HEK293 (cell line): Measurements from ENCODE around the gene GOSR2.

Source experiments
- CTCF ChIA-PET: fragments of 350-600 bp; formaldehyde crosslinking; extraction: SDS; loops from one replicate; lab custom pipeline; 2021; ENCODE audit warnings: antibody characterized with exemption; lab: Yijun Ruan, JAX
- POLR2A ChIA-PET: fragments of 300-600 bp; formaldehyde crosslinking; extraction: SDS; loops from one replicate; lab custom pipeline; 2020; ENCODE audit warnings: antibody characterized with exemption, inconsistent platforms; lab: Yijun Ruan, JAX
- H3K27ac ChIP-seq: fragments of 200-500 bp; sonication (Bioruptor generic); 2 replicates; pipeline ENCODE4 v1.5.1; 2014; ENCODE audit warnings: low read depth, low read length, control low read depth, inconsistent platforms; ENCODE audit errors: extremely low read depth
- H3K36me3 ChIP-seq, 2 experiments: fragments of 200-500 bp in 1 of 2; sonication (Bioruptor generic) in 1 of 2; 1 replicate in 1 of 2; 2 replicates in 1 of 2; pipeline ENCODE4 v1.5.1; 2014 to 2017; ENCODE audit warnings: inconsistent platforms in 2 of 2, low read length in 2 of 2; ENCODE audit not compliant: control insufficient read depth in 2 of 2, insufficient read depth in 1 of 2
- H3K4me1 ChIP-seq: fragments of 200-500 bp; sonication (Bioruptor generic); 2 replicates; pipeline ENCODE4 v1.5.1; 2014; ENCODE audit warnings: mild to moderate bottlenecking, low read length, inconsistent platforms; ENCODE audit not compliant: control insufficient read depth, insufficient read depth
- H3K4me3 ChIP-seq: 2 replicates; pipeline ENCODE4 v1.5.1; 2011; ENCODE audit warnings: low read depth, mild to moderate bottlenecking, control low read depth, low read length, moderate library complexity
- H3K9me3 ChIP-seq: fragments of 200-500 bp; sonication (Bioruptor generic); 2 replicates; pipeline ENCODE4 v1.5.1; 2014; ENCODE audit warnings: low read depth, low read length, inconsistent platforms; ENCODE audit not compliant: control insufficient read depth, insufficient read depth
- ATF2 ChIP-seq: fragments of 450-650 bp; formaldehyde crosslinking; IDR thresholded peaks from 2 replicates; pipeline ENCODE4 v1.5.1; 2016; ENCODE audit warnings: missing biosample characterization, missing genetic modification characterization, low read depth
- ELK4 ChIP-seq: IDR thresholded peaks from 2 replicates; pipeline ENCODE4 v1.6.1; 2011; ENCODE audit warnings: mild to moderate bottlenecking, low read depth, low read length, borderline replicate concordance
- GLI2 ChIP-seq: fragments of 450-650 bp; formaldehyde crosslinking; IDR thresholded peaks from 2 replicates; pipeline ENCODE4; 2017; ENCODE audit warnings: missing biosample characterization, missing genetic modification characterization, low read depth, borderline replicate concordance
- GLIS2 ChIP-seq: fragments of 450-650 bp; formaldehyde crosslinking; IDR thresholded peaks from 2 replicates; pipeline ENCODE4 v1.5.1; 2016; ENCODE audit warnings: missing biosample characterization, missing genetic modification characterization
- IKZF3 ChIP-seq: fragments of 450-650 bp; IDR thresholded peaks from 2 replicates; pipeline ENCODE4 v1.5.0; 2018; ENCODE audit warnings: missing biosample characterization, mild to moderate bottlenecking, missing genetic modification characterization, moderate library complexity
- KLF16 ChIP-seq: fragments of 450-650 bp; formaldehyde crosslinking; IDR thresholded peaks from 2 replicates; pipeline ENCODE4 v1.5.1; 2017; ENCODE audit warnings: missing biosample characterization, missing genetic modification characterization
- SP2 ChIP-seq: fragments of 450-650 bp; formaldehyde crosslinking; IDR thresholded peaks from 2 replicates; pipeline ENCODE4 v1.5.1; 2016; ENCODE audit warnings: missing biosample characterization, missing genetic modification characterization
- ZBTB1 ChIP-seq: fragments of 450-650 bp; formaldehyde crosslinking; IDR thresholded peaks from 2 replicates; pipeline ENCODE4 v1.5.1; 2016; ENCODE audit warnings: missing biosample characterization, missing genetic modification characterization
- ZEB2 ChIP-seq: fragments of 450-650 bp; formaldehyde crosslinking; IDR thresholded peaks from 2 replicates; pipeline ENCODE4 v1.5.1; 2016; ENCODE audit warnings: missing biosample characterization, missing genetic modification characterization
- ZFHX2 ChIP-seq: fragments of 450-650 bp; formaldehyde crosslinking; conservative IDR thresholded peaks from 2 replicates; pipeline ENCODE4 v1.5.1; 2016; ENCODE audit warnings: missing biosample characterization, missing genetic modification characterization
- ZFP41 ChIP-seq: fragments of 450-650 bp; formaldehyde crosslinking; IDR thresholded peaks from 2 replicates; pipeline ENCODE4 v1.5.1; 2016; ENCODE audit warnings: missing biosample characterization, missing genetic modification characterization, borderline replicate concordance
- ZNF133 ChIP-seq: fragments of 450-650 bp; formaldehyde crosslinking; IDR thresholded peaks from 2 replicates; pipeline ENCODE4 v1.5.1; 2016; ENCODE audit warnings: missing biosample characterization, missing genetic modification characterization
- ZNF146 ChIP-seq: fragments of 450-650 bp; formaldehyde crosslinking; IDR thresholded peaks from 2 replicates; pipeline ENCODE4 v1.5.1; 2016; ENCODE audit warnings: missing biosample characterization, missing genetic modification characterization
- ZNF157 ChIP-seq: fragments of 450-650 bp; formaldehyde crosslinking; IDR thresholded peaks from 2 replicates; pipeline ENCODE4 v1.5.1; 2016; ENCODE audit warnings: missing biosample characterization, missing genetic modification characterization
- ZNF175 ChIP-seq: fragments of 450-650 bp; formaldehyde crosslinking; IDR thresholded peaks from 2 replicates; pipeline ENCODE4 v1.5.1; 2016; ENCODE audit warnings: missing biosample characterization, missing genetic modification characterization
- ZNF2 ChIP-seq: fragments of 450-650 bp; formaldehyde crosslinking; IDR thresholded peaks from 2 replicates; pipeline ENCODE4 v1.5.1; 2016; ENCODE audit warnings: missing biosample characterization, missing genetic modification characterization
- ZNF239 ChIP-seq: fragments of 450-650 bp; formaldehyde crosslinking; IDR thresholded peaks from 2 replicates; pipeline ENCODE4 v1.5.1; 2016; ENCODE audit warnings: missing biosample characterization, missing genetic modification characterization
- ZNF248 ChIP-seq: fragments of 450-650 bp; formaldehyde crosslinking; IDR thresholded peaks from 2 replicates; pipeline ENCODE4 v1.5.1; 2017; ENCODE audit warnings: missing biosample characterization, missing genetic modification characterization
- ZNF341 ChIP-seq: fragments of 450-650 bp; formaldehyde crosslinking; IDR thresholded peaks from 2 replicates; pipeline ENCODE4; 2016; ENCODE audit warnings: low read depth, missing biosample characterization, missing genetic modification characterization
- ZNF350 ChIP-seq: fragments of 450-650 bp; formaldehyde crosslinking; IDR thresholded peaks from 2 replicates; pipeline ENCODE4 v1.5.0; 2017; ENCODE audit warnings: missing biosample characterization, mild to moderate bottlenecking, missing genetic modification characterization
- ZNF391 ChIP-seq: fragments of 450-650 bp; formaldehyde crosslinking; IDR thresholded peaks from 2 replicates; pipeline ENCODE4 v1.5.1; 2016; ENCODE audit warnings: low read depth, missing biosample characterization, missing genetic modification characterization, borderline replicate concordance
- ZNF404 ChIP-seq: fragments of 450-650 bp; formaldehyde crosslinking; IDR thresholded peaks from 2 replicates; pipeline ENCODE4 v1.5.1; 2017; ENCODE audit warnings: missing biosample characterization, missing genetic modification characterization
- ZNF426 ChIP-seq: fragments of 450-650 bp; formaldehyde crosslinking; IDR thresholded peaks from 2 replicates; pipeline ENCODE4 v1.5.1; 2017; ENCODE audit warnings: missing biosample characterization, missing genetic modification characterization, mild to moderate bottlenecking, inconsistent platforms, moderate library complexity
- ZNF433 ChIP-seq: fragments of 450-650 bp; formaldehyde crosslinking; IDR thresholded peaks from 2 replicates; pipeline ENCODE4 v1.5.1; 2016; ENCODE audit warnings: missing biosample characterization, missing genetic modification characterization, low read depth
- ZNF561 ChIP-seq: fragments of 450-650 bp; IDR thresholded peaks from 2 replicates; pipeline ENCODE4 v1.5.1; 2018; ENCODE audit warnings: missing biosample characterization, missing genetic modification characterization, borderline replicate concordance
- ZNF610 ChIP-seq: fragments of 450-650 bp; formaldehyde crosslinking; IDR thresholded peaks from 2 replicates; pipeline ENCODE4 v1.5.1; 2016; ENCODE audit warnings: missing biosample characterization, missing genetic modification characterization, borderline replicate concordance
- ZNF629 ChIP-seq: fragments of 450-650 bp; formaldehyde crosslinking; IDR thresholded peaks from 2 replicates; pipeline ENCODE4 v1.5.1; 2017; ENCODE audit warnings: missing biosample characterization, missing genetic modification characterization
- ZNF692 ChIP-seq: fragments of 450-650 bp; formaldehyde crosslinking; IDR thresholded peaks from 2 replicates; pipeline ENCODE4 v1.5.1; 2016; ENCODE audit warnings: missing biosample characterization, missing genetic modification characterization
- ZNF707 ChIP-seq: fragments of 450-650 bp; formaldehyde crosslinking; IDR thresholded peaks from 2 replicates; pipeline ENCODE4 v1.5.1; 2016; ENCODE audit warnings: missing biosample characterization, missing genetic modification characterization
- ZXDB ChIP-seq: fragments of 450-650 bp; formaldehyde crosslinking; IDR thresholded peaks from 2 replicates; pipeline ENCODE4 v1.5.1; 2016; ENCODE audit warnings: missing biosample characterization, missing genetic modification characterization
- TF ChIP-seq, protein P1 (sequence below): fragments of 450-650 bp; formaldehyde crosslinking; IDR thresholded peaks from 2 replicates; pipeline ENCODE4 v1.5.1; 2016; ENCODE audit warnings: missing biosample characterization, missing genetic modification characterization

The GOSR2 gene

GRCh38 chr17:46942441-46943217, 19.7 kb downstream of the GOSR2 start:
- H3K4me3 ChIP-seq: no peak overlapping the region
- H3K36me3 ChIP-seq: peaks cover 27 to 41% of the 10 kb centered on the region in 2 experiments
- H3K4me1 ChIP-seq: no peaks in the 10 kb centered on the region
- ChIA-PET POLR2A (interaction anchor here (0.6 to 1.1 kb wide), 3 partner anchors 9 to 110 kb away, joined by 3 to 4 read pairs (median 3); no protein-coding TSS in a partner anchor), CTCF (interaction anchor here (0.5 to 6.7 kb wide), 63 partner anchors 9 to 1048 kb away, joined by 3 to 94 read pairs (median 4); partner anchors contain the start of gene MAPT)
- H3K9me3 ChIP-seq: no peaks in the 10 kb centered on the region
- H3K27ac ChIP-seq: no peak overlapping the region
- TF ChIP-seq ZFP41 (tag by site-specific recombination) (no peak), KLF16 (tag by site-specific recombination) (no peak), ZNF629 (tag by site-specific recombination) (0 out of 2 replicates have a peak, but pooled peaks have one; percentile 17), ATF2 (tag by site-specific recombination) (no peak), ZNF692 (tag by site-specific recombination) (peak; percentile 55; the same call in 1 of the 2 replicates), SP2 (no peak), ZFHX2 (tag by site-specific recombination) (no peak), IKZF3 (tag by site-specific recombination) (peak; percentile 52; the same call in 1 of the 2 replicates), ELK4 (no peak), ZNF239 (no peak), ZNF561 (tag by site-specific recombination) (no peak), ZNF2 (no peak), ZBTB1 (no peak), ZNF433 (tag by site-specific recombination) (no peak), ZNF350 (no peak), ZNF391 (no peak), ZXDB (tag by site-specific recombination) (no peak), ZNF610 (tag by site-specific recombination) (no peak), ZNF341 (tag by site-specific recombination) (no peak), ZEB2 (tag by site-specific recombination) (no peak), ZNF707 (tag by site-specific recombination) (no peak), ZNF404 (no peak), ZNF157 (tag by site-specific recombination) (no peak), ZNF426 (tag by site-specific recombination) (no peak), ZNF146 (tag by site-specific recombination) (no peak), ZNF248 (tag by site-specific recombination) (no peak), GLI2 (tag by site-specific recombination) (no peak), ZNF133 (tag by site-specific recombination) (no peak), GLIS2 (no peak), ZNF175 (no peak)
- TF ChIP-seq, protein P1, sequence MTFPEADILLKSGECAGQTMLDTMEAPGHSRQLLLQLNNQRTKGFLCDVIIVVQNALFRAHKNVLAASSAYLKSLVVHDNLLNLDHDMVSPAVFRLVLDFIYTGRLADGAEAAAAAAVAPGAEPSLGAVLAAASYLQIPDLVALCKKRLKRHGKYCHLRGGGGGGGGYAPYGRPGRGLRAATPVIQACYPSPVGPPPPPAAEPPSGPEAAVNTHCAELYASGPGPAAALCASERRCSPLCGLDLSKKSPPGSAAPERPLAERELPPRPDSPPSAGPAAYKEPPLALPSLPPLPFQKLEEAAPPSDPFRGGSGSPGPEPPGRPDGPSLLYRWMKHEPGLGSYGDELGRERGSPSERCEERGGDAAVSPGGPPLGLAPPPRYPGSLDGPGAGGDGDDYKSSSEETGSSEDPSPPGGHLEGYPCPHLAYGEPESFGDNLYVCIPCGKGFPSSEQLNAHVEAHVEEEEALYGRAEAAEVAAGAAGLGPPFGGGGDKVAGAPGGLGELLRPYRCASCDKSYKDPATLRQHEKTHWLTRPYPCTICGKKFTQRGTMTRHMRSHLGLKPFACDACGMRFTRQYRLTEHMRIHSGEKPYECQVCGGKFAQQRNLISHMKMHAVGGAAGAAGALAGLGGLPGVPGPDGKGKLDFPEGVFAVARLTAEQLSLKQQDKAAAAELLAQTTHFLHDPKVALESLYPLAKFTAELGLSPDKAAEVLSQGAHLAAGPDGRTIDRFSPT (tag by site-specific recombination): no peak
